Stimulated activated CD4-positive, alpha-beta T cell treated with anti-CD3 and anti-CD28 coated beads, TNF-alpha, amount 100 ng/mL, for 48 hours (primary cell): ENCODE measurements around the gene PAX9.

Experiments
- DNase-seq, 3 donors: peaks; one replicate each; pipeline ENCODE4 v3.0.0-alpha.2; 2020; ENCODE audit warnings: low read depth in 3 of 3

The PAX9 gene

GRCh38 chr14:36655963-36656686, 5.5 kb upstream of the PAX9 start:
- no peak for DNase-seq

- no peak for DNase-seq
Measured at GRCh38 chr14:36656687-36657398, 4.8 kb upstream of the PAX9 start.

- DNase-seq: no peak
Measured at GRCh38 chr14:36657399-36658122, 4.1 kb upstream of the PAX9 start.

GRCh38 chr14:36658123-36659009, 3.3 kb upstream of the PAX9 start:
- DNase-seq: no peak

- DNase-seq: no peak
Measured at GRCh38 chr14:36659010-36659821, 2.4 kb upstream of the PAX9 start.

GRCh38 chr14:36659822-36660735, 1.6 kb upstream of the PAX9 start:
- no peak for DNase-seq

- no peak for DNase-seq
Measured at GRCh38 chr14:36660736-36661505, 739 bp upstream of the PAX9 start.

- DNase-seq: no peak
Measured at GRCh38 chr14:36662258-36662542, 540 bp downstream of the PAX9 start.

GRCh38 chr14:36662543-36663403, 1.1 kb downstream of the PAX9 start:
- DNase-seq: no peak

- DNase-seq: no peak
Measured at GRCh38 chr14:36663404-36664321, 2.0 kb downstream of the PAX9 start.

GRCh38 chr14:36664322-36665193, 2.9 kb downstream of the PAX9 start:
- DNase-seq: no peak

GRCh38 chr14:36665887-36666415, 4.3 kb downstream of the PAX9 start:
- no peak for DNase-seq

GRCh38 chr14:36666416-36667206, 5.0 kb downstream of the PAX9 start:
- no peak for DNase-seq

- DNase-seq: no peak
Measured at GRCh38 chr14:36667679-36668078, 6.0 kb downstream of the PAX9 start.

- no peak for DNase-seq
Measured at GRCh38 chr14:36671149-36671548, 9.5 kb downstream of the PAX9 start.
